ENCODE data around the gene MNX1.

The MNX1 gene

DNA sequence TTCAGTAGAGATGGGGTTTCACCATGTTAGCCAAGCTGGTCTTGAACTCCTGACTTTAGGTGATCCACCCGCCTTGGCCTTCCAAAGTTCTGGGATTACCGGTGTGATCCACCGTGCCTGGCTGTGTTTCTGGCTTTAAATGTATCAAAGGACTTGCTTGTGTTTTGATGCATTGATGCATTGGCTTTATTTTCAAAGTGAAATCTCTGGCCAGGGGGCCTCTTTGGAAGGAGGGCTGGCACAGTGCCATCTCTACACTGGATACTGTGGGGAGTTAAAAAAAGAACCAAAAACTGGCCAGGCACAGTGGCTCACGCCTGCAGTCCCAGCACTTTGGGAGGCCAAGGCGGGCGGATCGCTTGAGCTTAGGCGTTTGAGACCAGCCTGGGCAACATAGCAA, 16.0 kb downstream of the MNX1 start:
- DNase-seq (ENCODE audit: insufficient read length) (no peak), FAIRE-seq (no peak)
- TF ChIP-seq POLR2A (IDR thresholded peaks at IDR 0.05; ENCODE audit: low read depth, low read length), result no peak
- TF ChIP-seq POLR2AphosphoS5 (IDR thresholded peaks at IDR 0.05; ENCODE audit: low read depth, low read length), result no peak
- no peak for TF ChIP-seq TAF1 (IDR thresholded peaks at IDR 0.05; ENCODE audit: borderline replicate concordance, low read depth, low read length)

DNA sequence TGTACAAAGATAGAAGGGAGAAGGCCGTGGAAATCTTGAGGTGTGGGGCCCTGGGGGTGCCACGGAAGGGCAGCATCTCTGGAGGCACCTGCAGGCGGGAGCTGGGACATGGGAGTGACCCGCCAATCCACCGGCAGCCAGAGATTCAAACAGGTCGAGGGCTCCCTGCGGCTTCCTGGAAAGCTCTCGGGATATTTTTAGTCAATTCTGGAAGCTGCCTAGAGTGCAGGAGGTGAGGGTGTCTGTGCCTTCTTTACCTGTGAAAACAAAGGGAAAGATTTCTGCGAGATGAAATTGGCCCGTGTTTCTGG, 16.6 kb downstream of the MNX1 start:
- no peak for DNase-seq (ENCODE audit: insufficient read length)
- no peak for FAIRE-seq
- TF ChIP-seq POLR2A (IDR thresholded peaks at IDR 0.05; ENCODE audit: low read depth, low read length) (no peak), TAF1 (IDR thresholded peaks at IDR 0.05; ENCODE audit: borderline replicate concordance, low read depth, low read length) (no peak), POLR2AphosphoS5 (IDR thresholded peaks at IDR 0.05; ENCODE audit: low read depth, low read length) (no peak)

DNA sequence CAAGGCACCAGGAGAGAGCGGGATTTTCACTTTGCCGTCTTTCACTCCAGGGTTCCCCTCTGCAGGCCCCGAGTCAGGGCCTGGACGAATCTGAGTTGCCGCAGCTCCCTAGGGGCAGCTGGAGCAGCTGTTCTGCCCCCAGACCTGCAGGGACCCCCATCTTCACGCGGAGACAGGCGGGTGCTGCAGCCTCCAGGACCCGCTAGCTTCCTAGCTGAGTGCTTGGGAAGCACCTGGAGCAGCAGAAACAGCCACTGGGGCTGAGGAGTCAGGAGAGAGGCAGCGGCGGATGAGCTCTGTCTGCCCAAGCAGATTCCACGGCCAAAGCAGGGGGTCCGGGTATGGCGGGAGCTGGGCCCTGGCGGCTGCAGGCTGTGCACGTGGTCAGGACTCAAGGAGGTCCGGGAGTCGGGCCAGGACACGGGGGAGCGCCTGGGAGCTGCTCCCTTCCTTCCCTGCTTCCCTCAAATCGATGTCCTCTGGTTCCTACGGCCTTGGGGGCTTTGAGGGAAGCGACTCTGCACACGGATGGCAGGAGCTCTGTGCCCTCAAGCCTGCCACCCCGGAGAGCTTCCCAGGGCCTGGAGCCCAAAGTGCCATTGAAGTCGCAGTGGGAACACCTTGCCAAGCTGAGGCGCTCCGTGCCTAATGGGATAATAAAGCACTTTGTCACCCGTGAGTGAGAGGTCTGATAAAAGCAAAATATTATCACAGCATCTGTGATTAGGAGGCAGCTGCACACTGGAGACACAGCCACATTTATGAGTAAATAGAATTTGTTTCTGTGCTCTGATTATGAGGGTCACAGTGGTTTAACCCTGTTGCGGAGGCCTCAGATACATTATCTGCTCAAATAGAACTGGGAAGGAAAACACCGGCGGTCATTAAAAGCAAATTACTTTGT, 17.2 kb downstream of the MNX1 start:
- no peak for DNase-seq (ENCODE audit: insufficient read length)
- FAIRE-seq, result no peak
- TF ChIP-seq TAF1 (IDR thresholded peaks at IDR 0.05; ENCODE audit: borderline replicate concordance, low read depth, low read length) (no peak), POLR2A (IDR thresholded peaks at IDR 0.05; ENCODE audit: low read depth, low read length) (no peak), POLR2AphosphoS5 (IDR thresholded peaks at IDR 0.05; ENCODE audit: low read depth, low read length) (no peak)

DNA sequence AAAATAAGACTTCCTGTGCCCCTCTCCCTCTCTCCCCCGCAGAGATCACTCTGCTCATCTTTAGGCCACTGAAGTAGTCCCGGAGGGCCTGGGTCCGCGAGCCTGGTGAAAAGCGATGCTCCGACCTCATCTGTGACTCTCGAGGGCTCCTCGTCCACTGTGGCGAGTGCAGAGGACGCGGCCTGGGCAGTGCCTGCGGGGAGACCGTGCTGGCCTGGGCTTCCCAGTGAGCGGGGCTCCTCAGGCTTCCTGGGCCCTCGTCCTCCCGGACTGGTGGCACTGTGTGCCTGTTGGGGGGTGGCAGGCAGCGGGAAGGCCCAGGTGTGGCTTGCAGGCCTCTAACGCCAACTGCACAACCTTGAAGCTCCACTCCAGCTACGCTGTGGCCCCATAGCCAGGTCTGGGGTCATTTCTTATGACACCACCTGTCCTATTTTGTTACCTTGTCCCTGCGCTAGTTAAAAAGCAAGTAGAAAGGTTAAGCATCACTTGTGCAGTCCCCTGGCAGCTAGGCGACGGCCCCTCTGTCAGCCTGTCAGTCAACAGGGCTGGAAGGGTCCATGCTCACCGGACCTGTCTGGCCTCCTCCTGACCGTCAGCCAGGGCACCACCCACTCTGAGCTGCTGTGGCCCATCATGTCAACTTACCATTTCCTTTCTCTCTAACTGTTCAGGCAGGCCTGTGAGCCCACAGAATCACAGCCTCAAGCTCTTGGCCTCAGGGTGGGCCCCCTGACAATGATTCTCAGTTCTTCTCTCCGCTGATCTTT, 20.5 kb downstream of the MNX1 start:
- no peak for DNase-seq (ENCODE audit: insufficient read length)
- TF ChIP-seq TAF1 (IDR thresholded peaks at IDR 0.05; ENCODE audit: borderline replicate concordance, low read depth, low read length), result no peak
- TF ChIP-seq POLR2AphosphoS5 (IDR thresholded peaks at IDR 0.05; ENCODE audit: low read depth, low read length), result no peak
- no peak for TF ChIP-seq POLR2A (IDR thresholded peaks at IDR 0.05; ENCODE audit: low read depth, low read length)
- FAIRE-seq, result no peak

DNA sequence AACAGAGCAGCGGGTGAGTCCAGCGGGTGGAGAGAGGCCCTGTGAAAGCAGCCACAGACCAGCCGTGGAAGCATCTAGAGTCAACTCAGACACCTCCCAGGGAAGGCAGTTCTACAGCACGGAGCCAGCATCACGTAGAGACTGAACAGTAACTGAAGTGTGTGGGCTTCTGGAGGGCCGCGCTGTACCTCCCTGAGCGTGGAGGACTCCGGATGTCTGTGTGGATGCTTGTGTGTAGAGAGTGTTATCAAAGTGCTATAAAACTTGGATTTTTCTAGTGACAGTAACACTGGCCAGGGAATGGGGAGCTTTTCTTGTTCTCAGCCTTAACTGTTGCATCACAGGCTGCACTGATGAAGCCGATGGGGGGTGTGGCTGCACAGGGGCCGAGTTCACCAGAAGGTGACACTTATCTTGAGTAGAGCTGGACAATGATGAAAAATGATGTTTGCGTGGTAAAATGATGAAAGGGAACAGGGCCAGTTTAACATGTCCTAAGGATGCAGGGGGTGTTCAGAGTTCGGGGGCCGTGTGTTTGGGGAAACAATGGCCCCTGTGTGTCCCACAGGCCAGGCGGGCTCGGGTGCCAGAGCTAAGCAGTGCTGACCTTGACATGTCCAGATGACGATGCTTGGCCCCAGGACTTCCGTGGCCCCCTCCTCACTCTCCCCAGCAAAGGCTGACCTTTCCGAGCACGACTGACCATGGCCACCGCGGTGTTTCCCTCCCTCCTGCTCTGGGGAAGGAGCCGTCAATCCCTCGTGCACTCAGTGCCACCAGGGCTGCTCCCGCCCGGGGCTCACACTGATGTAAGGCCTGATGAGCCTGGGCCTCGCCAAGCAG, 21.9 kb downstream of the MNX1 start:
- DNase-seq (ENCODE audit: insufficient read length) (no peak), FAIRE-seq (no peak)
- no peak for TF ChIP-seq POLR2AphosphoS5 (IDR thresholded peaks at IDR 0.05; ENCODE audit: low read depth, low read length)
- TF ChIP-seq TAF1 (IDR thresholded peaks at IDR 0.05; ENCODE audit: borderline replicate concordance, low read depth, low read length), result no peak
- TF ChIP-seq POLR2A (IDR thresholded peaks at IDR 0.05; ENCODE audit: low read depth, low read length), result no peak

DNA sequence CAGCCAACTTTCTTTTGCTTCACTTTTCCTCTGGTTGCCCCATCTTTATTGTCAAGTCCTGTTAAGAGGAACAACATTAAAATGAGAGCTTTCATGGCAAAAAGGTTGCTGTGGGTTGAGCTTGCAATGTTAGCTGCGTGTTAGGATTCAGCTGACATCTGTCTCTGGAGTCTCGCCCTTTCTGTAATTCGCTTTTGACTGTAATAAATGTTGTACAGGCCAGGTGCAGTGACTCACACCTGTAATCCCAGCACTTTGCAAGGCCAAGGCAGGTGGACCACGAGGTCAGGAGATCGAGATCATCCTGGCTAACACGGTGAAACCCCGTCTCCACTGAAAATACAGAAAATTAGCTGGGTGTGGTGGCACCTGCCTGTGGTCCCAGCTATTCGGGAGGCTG, 24.1 kb downstream of the MNX1 start:
- no peak for FAIRE-seq
- TF ChIP-seq TAF1 (IDR thresholded peaks at IDR 0.05; ENCODE audit: borderline replicate concordance, low read depth, low read length) (no peak), POLR2AphosphoS5 (IDR thresholded peaks at IDR 0.05; ENCODE audit: low read depth, low read length) (no peak), POLR2A (IDR thresholded peaks at IDR 0.05; ENCODE audit: low read depth, low read length) (no peak)
- no peak for DNase-seq (ENCODE audit: insufficient read length)

DNA sequence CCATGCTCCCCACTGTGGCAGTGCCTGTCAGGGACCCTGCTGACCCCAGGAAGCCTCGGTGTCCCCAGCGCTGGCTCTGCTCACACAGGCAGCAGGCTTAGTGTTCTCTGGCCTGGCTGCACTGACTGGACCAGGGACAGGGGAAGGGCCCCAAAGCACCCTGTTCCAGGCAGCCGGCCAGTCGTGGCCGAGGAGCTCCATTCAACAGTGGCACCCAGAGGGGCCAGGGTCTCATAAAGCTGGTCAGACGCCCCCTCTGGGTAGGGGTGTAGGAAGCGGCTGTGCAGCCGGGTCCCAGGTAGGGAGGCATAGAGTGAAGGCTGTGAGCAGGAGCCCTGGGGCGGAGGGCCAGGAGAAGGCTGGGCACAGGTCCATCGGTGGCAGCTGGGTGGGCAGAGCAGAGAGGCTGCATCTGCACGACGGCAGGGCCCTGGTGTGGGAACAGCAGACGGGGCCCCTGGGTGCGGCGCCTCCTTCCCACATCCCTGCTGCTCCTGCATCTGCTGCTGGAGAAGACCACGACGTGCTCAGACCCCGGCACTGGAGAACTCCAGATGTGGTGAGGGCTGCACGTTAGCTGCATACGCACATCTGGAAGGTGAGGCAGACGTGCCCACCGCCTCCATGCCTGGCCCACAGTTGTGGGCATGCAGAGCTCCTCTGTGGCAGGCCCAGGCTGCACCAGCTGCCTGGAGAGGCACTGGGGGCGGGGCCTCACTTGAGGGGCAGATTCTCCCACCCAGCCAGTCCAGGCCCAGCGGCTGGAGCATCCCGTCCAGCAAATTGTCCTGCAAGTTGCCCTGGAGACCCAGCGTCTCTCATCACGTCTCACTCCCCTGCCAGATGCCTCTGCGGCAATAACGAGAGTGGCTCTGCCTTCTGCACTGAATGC, 25.1 kb downstream of the MNX1 start:
- no peak for FAIRE-seq

DNA sequence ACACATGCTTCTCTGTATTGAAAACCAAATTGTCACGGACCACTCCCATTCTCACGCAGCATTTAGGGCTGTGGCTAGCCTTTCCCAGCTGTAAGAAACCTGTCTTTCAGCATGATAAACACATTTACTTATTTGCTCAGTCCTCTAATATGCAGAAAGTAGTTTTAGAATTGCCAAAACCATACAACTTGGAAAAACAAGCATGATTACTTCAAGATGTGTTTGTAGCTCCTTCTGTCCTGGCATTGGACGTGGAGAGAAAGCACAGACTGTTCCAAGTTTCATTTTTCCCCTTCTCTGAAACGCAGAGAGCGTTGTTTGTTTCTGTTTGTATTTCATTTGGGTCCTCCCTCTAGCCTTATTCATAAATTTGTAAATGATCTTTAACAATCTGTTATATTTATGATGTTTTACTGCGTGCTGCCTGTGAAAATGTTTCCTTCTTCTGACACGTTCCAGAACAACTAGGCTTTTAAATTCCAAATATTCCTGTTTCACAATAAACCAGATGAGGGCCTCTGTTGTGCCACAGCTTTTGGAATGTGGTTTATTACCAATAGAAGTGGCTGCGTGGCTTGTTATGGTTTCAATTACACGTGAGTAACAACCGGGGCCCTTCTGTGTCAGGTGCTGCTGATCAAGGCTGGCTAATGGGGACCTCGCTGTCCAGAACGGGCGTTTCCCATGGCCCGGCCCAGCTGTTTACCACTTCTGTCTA, 26.1 kb downstream of the MNX1 start:
- DNase-seq (ENCODE audit: insufficient read length) (no peak), FAIRE-seq (no peak)

More for the DNA sequence above, 25.1 kb downstream of the MNX1 start:
- DNase-seq (ENCODE audit: insufficient read length), result no peak
- TF ChIP-seq POLR2A (IDR thresholded peaks at IDR 0.05; ENCODE audit: low read depth, low read length) (no peak), TAF1 (IDR thresholded peaks at IDR 0.05; ENCODE audit: borderline replicate concordance, low read depth, low read length) (no peak), POLR2AphosphoS5 (IDR thresholded peaks at IDR 0.05; ENCODE audit: low read depth, low read length) (no peak)

DNA sequence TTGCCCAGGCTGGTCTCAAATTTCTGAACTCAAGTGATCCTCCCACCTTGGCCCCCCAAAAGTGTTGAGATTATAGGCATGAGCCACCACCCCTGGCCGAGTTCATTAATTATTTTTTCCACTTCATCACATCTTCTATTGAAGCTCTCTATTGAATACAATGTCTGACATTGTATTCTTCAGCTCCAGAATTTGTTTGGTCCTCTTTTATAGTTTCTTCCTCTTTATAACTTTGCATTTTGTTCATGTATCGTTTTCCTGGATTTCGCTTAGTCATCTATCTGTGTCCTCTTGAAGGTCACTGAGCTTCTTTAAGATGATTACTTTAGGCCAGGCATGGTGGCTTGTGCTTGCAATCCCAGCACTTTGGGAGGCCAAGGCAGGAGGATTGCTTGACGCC, 30.8 kb downstream of the MNX1 start:
- FAIRE-seq (no peak), DNase-seq (ENCODE audit: insufficient read length) (no peak)
- TF ChIP-seq POLR2AphosphoS5 (IDR thresholded peaks at IDR 0.05; ENCODE audit: low read depth, low read length), result no peak
- no peak for TF ChIP-seq POLR2A (IDR thresholded peaks at IDR 0.05; ENCODE audit: low read depth, low read length)
- no peak for TF ChIP-seq TAF1 (IDR thresholded peaks at IDR 0.05; ENCODE audit: borderline replicate concordance, low read depth, low read length)

More for the DNA sequence above, 26.1 kb downstream of the MNX1 start:
- TF ChIP-seq TAF1 (IDR thresholded peaks at IDR 0.05; ENCODE audit: borderline replicate concordance, low read depth, low read length) (no peak), POLR2A (IDR thresholded peaks at IDR 0.05; ENCODE audit: low read depth, low read length) (no peak), POLR2AphosphoS5 (IDR thresholded peaks at IDR 0.05; ENCODE audit: low read depth, low read length) (no peak)
